ENCODE measurements around the gene CD82.
"Not testable (repeated sequence)": the region's sequence is repeated elsewhere in the genome, so short reads cannot be mapped to it uniquely, and the experiment has no call there.

The CD82 gene

DNA sequence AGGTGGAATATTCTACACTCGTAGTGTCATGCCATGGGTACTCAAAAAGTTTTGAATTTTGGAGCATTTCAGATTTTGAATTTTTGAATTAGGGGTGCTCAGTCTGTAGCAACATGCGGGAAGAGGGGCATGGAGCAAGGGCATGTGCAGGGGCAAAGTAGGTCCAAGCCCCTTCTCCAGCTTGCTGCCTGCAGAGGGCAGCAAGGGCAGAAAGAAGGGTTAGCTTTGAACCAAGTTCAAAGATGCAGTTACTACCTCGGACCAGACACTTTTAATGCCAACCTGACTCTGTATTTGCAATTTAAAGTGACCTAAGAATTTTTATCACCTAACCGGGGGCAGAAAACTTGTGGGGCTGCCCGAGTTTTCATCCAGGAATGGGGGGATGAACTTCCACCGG lies 68.2 kb downstream of the CD82 start:
- no peak for DNase-seq (ENCODE audit: low read depth)

- no peak for DNase-seq (ENCODE audit: low read depth)
Measured at GRCh38 chr11:44634401-44635281, 69.2 kb downstream of the CD82 start.

DNA sequence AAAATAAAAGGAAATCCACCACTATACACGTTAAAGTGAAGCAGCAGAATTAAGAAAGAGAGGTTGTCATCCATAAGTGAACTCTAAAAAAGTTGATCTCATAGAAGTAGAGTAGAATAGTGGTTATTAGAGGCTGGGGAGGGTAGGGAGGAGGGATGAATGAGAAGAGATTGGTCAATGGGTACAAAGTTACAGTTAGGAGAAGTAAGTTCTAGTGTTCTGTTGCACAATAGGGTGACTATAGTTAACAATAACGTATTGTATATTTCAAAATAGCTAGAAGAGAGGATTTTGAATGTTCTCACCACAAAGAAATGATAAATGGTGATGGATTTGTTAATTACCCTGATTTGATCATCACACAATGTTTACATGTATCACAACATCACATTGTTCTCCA lies 72.0 kb downstream of the CD82 start:
- no peak for DNase-seq (ENCODE audit: low read depth)

DNA sequence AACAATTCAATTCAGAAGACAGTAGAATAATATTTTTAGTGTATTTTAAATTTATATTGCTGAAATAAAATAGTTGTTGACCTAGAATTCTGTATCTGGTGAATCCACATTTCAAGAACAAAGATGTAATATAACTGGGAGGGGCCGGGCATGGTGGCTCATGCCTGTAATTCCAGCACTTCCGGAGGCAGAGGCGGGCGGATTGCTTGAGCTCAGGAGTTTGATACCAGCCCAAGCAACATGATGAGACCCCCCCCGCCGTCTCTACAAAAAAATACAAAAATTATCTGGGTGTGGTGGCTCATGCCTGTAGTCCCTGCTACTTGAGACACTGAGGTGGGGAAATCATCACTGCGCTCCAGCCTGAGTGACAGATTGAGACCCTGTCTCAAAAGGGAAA lies 72.6 kb downstream of the CD82 start:
- no peak for DNase-seq (ENCODE audit: low read depth)

GRCh38 chr11:44643217-44643616 lies 77.8 kb downstream of the CD82 start:
- no peak for DNase-seq (ENCODE audit: low read depth)

- DNase-seq (ENCODE audit: low read depth) = no peak
Measured at GRCh38 chr11:44645827-44646226, 80.4 kb downstream of the CD82 start.

- not testable (repeated sequence) for DNase-seq (ENCODE audit: low read depth)
Measured at GRCh38 chr11:44647255-44647955, 81.9 kb downstream of the CD82 start.

- no peak for DNase-seq (ENCODE audit: low read depth)
Measured at GRCh38 chr11:44648109-44648508, 82.6 kb downstream of the CD82 start.

GRCh38 chr11:44651535-44652155 lies 86.2 kb downstream of the CD82 start:
- DNase-seq (ENCODE audit: low read depth) = no peak

DNA sequence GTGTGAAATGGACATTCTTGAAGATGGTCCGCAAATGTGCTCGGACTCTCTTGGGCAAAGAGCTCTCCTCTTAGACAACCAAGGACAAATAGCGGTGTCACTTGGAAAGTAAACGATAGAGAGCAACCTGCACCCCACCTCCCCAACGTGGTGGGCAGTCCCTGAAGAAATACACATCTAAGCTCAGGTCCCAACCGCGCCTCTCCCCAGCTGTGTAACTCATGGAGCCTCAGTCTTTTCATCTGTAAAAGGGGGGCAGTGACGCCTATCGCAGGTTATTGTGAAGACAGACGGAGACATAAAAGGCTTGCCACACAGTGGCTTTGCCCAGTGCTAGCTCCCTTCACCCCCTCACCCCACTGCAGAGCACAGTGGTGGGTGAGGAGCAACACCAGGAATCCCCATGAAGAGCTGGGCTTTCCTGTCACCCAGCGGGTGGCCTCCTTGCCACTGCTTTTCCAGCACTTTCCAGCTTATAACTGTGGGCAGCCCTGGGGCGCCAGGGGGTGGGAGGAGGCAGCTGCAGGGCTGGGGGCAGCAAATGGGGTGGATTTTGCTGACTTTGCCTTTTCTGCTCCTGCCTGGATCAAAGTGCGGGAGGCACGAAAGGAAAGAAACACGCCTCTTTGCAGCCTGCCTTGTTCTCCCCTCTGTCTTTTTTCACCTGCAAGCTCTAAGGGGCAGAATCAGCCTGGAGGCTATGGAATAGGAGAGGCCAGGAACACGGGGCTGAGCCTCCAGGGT lies 87.6 kb downstream of the CD82 start:
- DNase-seq (ENCODE audit: low read depth) = no peak

DNA sequence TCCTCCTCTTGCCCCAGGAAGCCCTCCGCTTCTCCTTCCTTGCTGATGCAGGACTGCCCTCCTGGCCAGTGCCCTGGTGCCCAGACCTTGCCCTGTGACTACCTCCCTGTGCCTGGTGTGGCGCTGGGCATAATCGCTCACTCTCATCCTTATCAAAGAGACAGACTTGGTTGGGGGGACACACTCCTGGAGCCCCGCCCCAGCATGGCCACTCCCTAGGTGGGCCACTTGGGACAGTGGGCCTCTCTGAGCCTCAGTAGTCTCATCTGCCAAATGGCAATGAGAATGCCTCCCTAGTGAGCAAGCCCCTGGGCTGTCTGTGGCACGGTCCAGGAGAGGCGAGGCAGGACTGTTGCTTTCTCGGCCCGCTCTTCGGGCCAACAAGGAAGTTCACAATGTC lies 88.6 kb downstream of the CD82 start:
- no peak for DNase-seq (ENCODE audit: low read depth)

DNA sequence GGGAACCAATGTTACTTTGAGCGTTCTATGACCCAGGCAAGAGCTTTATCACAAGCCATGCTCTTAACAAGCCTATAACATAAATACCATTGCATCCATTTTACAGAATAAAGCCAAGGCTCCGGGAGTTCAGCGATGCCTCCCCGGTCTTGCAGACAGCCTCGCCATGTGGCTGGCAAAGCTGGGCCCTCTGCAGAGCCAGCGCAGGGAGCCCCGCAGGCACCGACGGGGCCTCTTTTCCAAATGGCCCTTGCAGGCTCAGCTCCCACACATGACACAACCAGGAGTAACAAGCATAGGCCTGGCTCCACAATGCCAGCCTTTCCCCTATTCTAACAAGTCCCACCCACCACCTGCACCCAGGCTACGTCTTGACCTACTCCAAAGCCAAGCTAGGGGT lies 89.1 kb downstream of the CD82 start:
- DNase-seq (ENCODE audit: low read depth) = no peak

DNA sequence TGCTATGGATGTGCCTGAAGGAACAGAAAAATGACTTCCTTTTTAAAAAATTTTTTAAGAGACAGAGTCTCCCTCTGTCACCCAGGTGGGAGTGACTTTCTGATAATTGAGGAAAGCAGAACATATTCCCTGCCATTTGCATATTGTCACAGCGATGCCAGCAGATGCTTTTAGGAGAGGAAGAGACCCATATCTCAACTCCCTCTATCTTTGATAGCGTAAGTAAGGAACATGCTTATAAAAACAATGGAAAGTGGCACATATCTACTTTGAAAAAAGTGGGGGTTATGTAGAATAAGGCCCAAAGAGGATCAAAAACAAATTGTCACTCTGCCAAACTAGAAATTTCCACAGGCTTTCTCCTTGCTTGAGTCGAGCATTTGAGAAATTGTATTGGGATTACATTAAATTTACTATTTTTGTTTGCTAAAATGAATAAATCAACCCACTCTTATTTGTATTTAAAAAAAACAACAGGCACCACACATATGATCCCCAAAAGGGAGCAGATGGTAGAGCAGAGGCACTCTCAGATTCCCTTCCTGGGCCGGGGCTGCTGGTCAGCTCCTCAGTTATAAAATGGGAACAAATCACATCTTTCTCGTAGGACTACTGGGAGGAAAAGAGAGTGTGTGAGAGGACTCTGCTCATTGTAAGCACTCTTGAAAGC lies 92.5 kb downstream of the CD82 start:
- DNase-seq (ENCODE audit: low read depth) = no peak

DNA sequence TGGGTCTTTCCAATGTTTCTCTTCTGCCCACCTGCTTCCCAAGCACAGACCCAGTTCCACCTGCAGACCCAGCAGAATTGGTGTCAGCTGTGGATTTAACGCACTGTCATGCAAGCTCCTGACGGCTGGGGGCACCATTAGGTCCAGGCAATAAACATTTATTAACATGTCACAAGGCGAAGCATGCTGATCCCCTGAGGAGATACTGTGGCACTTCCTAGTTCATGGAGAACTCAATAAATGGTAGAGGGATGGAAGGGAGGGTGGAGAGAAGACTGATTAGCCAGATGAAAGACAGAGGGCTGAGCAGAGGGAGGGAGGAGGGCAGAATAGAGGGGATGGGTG lies 93.0 kb downstream of the CD82 start:
- DNase-seq (ENCODE audit: low read depth) = no peak

GRCh38 chr11:44659641-44660040 lies 94.2 kb downstream of the CD82 start:
- DNase-seq (ENCODE audit: low read depth) = no peak

DNA sequence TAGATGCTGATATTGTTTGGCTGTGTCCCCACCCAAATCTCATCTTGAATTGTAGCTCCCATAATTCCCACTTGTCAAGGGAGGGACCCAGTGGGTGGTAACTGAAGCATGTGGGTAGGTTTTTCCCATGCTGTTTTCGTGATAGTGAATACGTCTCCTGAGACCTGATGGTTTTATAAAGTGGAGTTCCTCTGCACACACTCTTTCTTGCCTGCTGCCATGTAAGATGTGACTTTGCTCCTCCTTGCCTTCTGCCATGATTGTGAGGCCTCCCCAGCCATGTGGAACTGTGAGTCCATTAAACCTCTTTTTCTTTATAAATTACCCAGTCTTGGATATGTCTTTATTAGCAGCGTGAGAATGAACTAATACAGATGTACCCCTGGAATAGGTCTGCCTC lies 95.1 kb downstream of the CD82 start:
- not testable (repeated sequence) for DNase-seq (ENCODE audit: low read depth)

- no peak for DNase-seq (ENCODE audit: low read depth)
Measured at GRCh38 chr11:44661311-44661717, 95.9 kb downstream of the CD82 start.
